Stimulated activated CD4-positive, alpha-beta T cell treated with anti-CD3 and anti-CD28 coated beads, Interleukin-4, amount 100 ng/mL, for 4 hours (primary cell): ENCODE results near the gene HHIP.

ENCODE experiments used
- DNase-seq, 2 experiments: peaks; one replicate each; pipeline ENCODE4 v3.0.0-alpha.2; 2020

The HHIP gene

GRCh38 chr4:144709793-144710525 is 64.0 kb downstream of the HHIP start:
- DNase-seq: no peak

- no peak for DNase-seq
Observed at GRCh38 chr4:144710526-144710912, 64.6 kb downstream of the HHIP start.

- no peak for DNase-seq
Observed at GRCh38 chr4:144711700-144712456, 65.9 kb downstream of the HHIP start.

- no peak for DNase-seq
Observed at GRCh38 chr4:144712775-144713174, 66.8 kb downstream of the HHIP start.

GRCh38 chr4:144714166-144714565 is 68.2 kb downstream of the HHIP start:
- DNase-seq: no peak

GRCh38 chr4:144715230-144715629 is 69.3 kb downstream of the HHIP start:
- no peak for DNase-seq

GRCh38 chr4:144716778-144717177 is 70.8 kb downstream of the HHIP start:
- no peak for DNase-seq

GRCh38 chr4:144718958-144719512 is 73.1 kb downstream of the HHIP start:
- no peak for DNase-seq

- no peak for DNase-seq
Observed at GRCh38 chr4:144720491-144720890, 74.5 kb downstream of the HHIP start.

GRCh38 chr4:144721994-144722393 is 76.0 kb downstream of the HHIP start:
- DNase-seq: no peak

- no peak for DNase-seq
Observed at GRCh38 chr4:144723471-144723870, 77.5 kb downstream of the HHIP start.

- DNase-seq: no peak
Observed at GRCh38 chr4:144729175-144729574, 83.2 kb downstream of the HHIP start.

- DNase-seq: no peak
Observed at GRCh38 chr4:144732584-144733428, 86.8 kb downstream of the HHIP start.

GRCh38 chr4:144733566-144733965 is 87.6 kb downstream of the HHIP start:
- no peak for DNase-seq

GRCh38 chr4:144734522-144734921 is 88.6 kb downstream of the HHIP start:
- no peak for DNase-seq

- DNase-seq: no peak
Observed at GRCh38 chr4:144738649-144739048, 92.7 kb downstream of the HHIP start.

GRCh38 chr4:144739511-144740033 is 93.6 kb downstream of the HHIP start:
- DNase-seq: no peak

GRCh38 chr4:144740316-144740715 is 94.4 kb downstream of the HHIP start:
- DNase-seq: no peak

GRCh38 chr4:144748814-144749555 is 103.0 kb downstream of the HHIP start:
- no peak for DNase-seq

- no peak for DNase-seq
Observed at GRCh38 chr4:144750348-144750747, 104.4 kb downstream of the HHIP start.

GRCh38 chr4:144754562-144755410 is 108.8 kb downstream of the HHIP start:
- no peak for DNase-seq
